Measurements from ENCODE around the gene SLC1A2. TPM values are rescaled to one million over a fixed set of nuclear protein-coding genes. Genes with fewer than 3 reads are reported as not detected.

SLC1A2 gene
- total and polyA plus RNA-seq, 2 donors (not counting 1 experiment from before 2014, with no cell fraction given): 1.2 to 7.6 TPM

DNA sequence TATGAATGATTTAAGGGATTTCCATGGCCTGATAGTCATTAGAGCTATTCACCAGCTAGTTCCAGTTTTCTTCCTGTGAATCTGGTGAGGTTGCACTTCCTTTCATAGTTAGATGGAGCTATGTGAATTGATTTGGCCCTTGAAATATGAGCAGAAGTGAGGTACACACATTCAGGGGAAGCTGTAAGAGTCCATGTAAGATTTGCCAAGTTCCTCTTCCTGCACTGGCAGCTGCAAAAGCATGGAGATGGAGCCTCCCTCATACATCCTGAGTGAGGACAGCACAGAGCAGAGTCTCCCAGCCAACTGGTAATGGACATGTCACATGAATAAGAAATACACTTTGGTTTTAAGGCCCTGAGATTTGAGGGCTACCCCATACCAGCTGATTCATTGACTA is 168.7 kb downstream of the SLC1A2 start:
- no peak for TF ChIP-seq CTCF (conservative IDR thresholded peaks at IDR 0.05 in 1 of 2, IDR thresholded peaks at IDR 0.05 in 1 of 2; ENCODE audit: low read depth in 1 of 2, low read length in 2 of 2)
- TF ChIP-seq EZH2 (IDR thresholded peaks at IDR 0.05; ENCODE audit: low read length, missing control alignments): no peak
- Histone ChIP-seq H3K4me2 (ENCODE audit: extremely low read depth, insufficient read depth, low read length) (no peak overlapping the region), H3K9ac (ENCODE audit: insufficient read depth, low read length) (no peak overlapping the region), H3K79me2 (ENCODE audit: control insufficient read depth, insufficient read depth, low read length) (no peaks in the 10 kb centered on the region), H3K4me1 (ENCODE audit: control insufficient read depth, extremely low read depth, insufficient read depth, low read length) (peaks cover 4% of the 10 kb centered on the region), H3K4me3 (replicated peaks in 1 of 4; ENCODE audit: control extremely low read depth in 1 of 4, insufficient read depth in 1 of 4, low read depth in 3 of 4, low read length in 4 of 4) (no peak overlapping the region), H3K27me3 (ENCODE audit: control insufficient read depth, insufficient read depth, low read length) (no peaks in the 10 kb centered on the region), H2AFZ (ENCODE audit: low read length) (no peak overlapping the region), H3K27ac (ENCODE audit: insufficient read depth, low read length) (no peak overlapping the region), H3K9me3 (ENCODE audit: control insufficient read depth, insufficient read depth, low read depth, low read length) (no peaks in the 10 kb centered on the region), H4K20me1 (ENCODE audit: control insufficient read depth, extremely low read depth, insufficient read depth, low read length) (no peaks in the 10 kb centered on the region), H3K36me3 (ENCODE audit: control insufficient read depth, insufficient read depth, low read length) (no peaks in the 10 kb centered on the region)
- DNase-seq (ENCODE audit: low read depth in 2 of 2): no peak

GRCh38 chr11:35250192-35250591 is 169.2 kb downstream of the SLC1A2 start:
- no peak overlapping the region for H3K4me2 ChIP-seq (ENCODE audit: extremely low read depth, insufficient read depth, low read length)
- TF ChIP-seq CTCF (conservative IDR thresholded peaks at IDR 0.05 in 1 of 2, IDR thresholded peaks at IDR 0.05 in 1 of 2; ENCODE audit: low read depth in 1 of 2, low read length in 2 of 2) (no peak), EZH2 (IDR thresholded peaks at IDR 0.05; ENCODE audit: low read length, missing control alignments) (no peak)
- no peaks in the 10 kb centered on the region for H3K36me3 ChIP-seq (ENCODE audit: control insufficient read depth, insufficient read depth, low read length)
- H2AFZ ChIP-seq (ENCODE audit: low read length): no peak overlapping the region
- DNase-seq (ENCODE audit: low read depth in 2 of 2): no peak
- no peak overlapping the region for H3K27ac ChIP-seq (ENCODE audit: insufficient read depth, low read length)
- H3K27me3 ChIP-seq (ENCODE audit: control insufficient read depth, insufficient read depth, low read length): no peaks in the 10 kb centered on the region
- no peaks in the 10 kb centered on the region for H3K9me3 ChIP-seq (ENCODE audit: control insufficient read depth, insufficient read depth, low read depth, low read length)
- H3K4me1 ChIP-seq (ENCODE audit: control insufficient read depth, extremely low read depth, insufficient read depth, low read length): peaks cover 4% of the 10 kb centered on the region
- H3K4me3 ChIP-seq (replicated peaks in 1 of 4; ENCODE audit: control extremely low read depth in 1 of 4, insufficient read depth in 1 of 4, low read depth in 3 of 4, low read length in 4 of 4): no peak overlapping the region
- no peaks in the 10 kb centered on the region for H3K79me2 ChIP-seq (ENCODE audit: control insufficient read depth, insufficient read depth, low read length)
- no peak overlapping the region for H3K9ac ChIP-seq (ENCODE audit: insufficient read depth, low read length)
- H4K20me1 ChIP-seq (ENCODE audit: control insufficient read depth, extremely low read depth, insufficient read depth, low read length): no peaks in the 10 kb centered on the region

GRCh38 chr11:35248558-35249323 is 170.6 kb downstream of the SLC1A2 start:
- no peak overlapping the region for H3K4me3 ChIP-seq (replicated peaks in 1 of 4; ENCODE audit: control extremely low read depth in 1 of 4, insufficient read depth in 1 of 4, low read depth in 3 of 4, low read length in 4 of 4)
- H3K79me2 ChIP-seq (ENCODE audit: control insufficient read depth, insufficient read depth, low read length): no peaks in the 10 kb centered on the region
- no peaks in the 10 kb centered on the region for H3K36me3 ChIP-seq (ENCODE audit: control insufficient read depth, insufficient read depth, low read length)
- H4K20me1 ChIP-seq (ENCODE audit: control insufficient read depth, extremely low read depth, insufficient read depth, low read length): no peaks in the 10 kb centered on the region
- no peaks in the 10 kb centered on the region for H3K9me3 ChIP-seq (ENCODE audit: control insufficient read depth, insufficient read depth, low read depth, low read length)
- no peak for TF ChIP-seq CTCF (conservative IDR thresholded peaks at IDR 0.05 in 1 of 2, IDR thresholded peaks at IDR 0.05 in 1 of 2; ENCODE audit: low read depth in 1 of 2, low read length in 2 of 2)
- no peak overlapping the region for H3K9ac ChIP-seq (ENCODE audit: insufficient read depth, low read length)
- no peak overlapping the region for H3K27ac ChIP-seq (ENCODE audit: insufficient read depth, low read length)
- no peak for DNase-seq (ENCODE audit: low read depth in 2 of 2)
- no peak overlapping the region for H3K4me2 ChIP-seq (ENCODE audit: extremely low read depth, insufficient read depth, low read length)
- H3K27me3 ChIP-seq (ENCODE audit: control insufficient read depth, insufficient read depth, low read length): no peaks in the 10 kb centered on the region
- H3K4me1 ChIP-seq (ENCODE audit: control insufficient read depth, extremely low read depth, insufficient read depth, low read length): peaks cover 3% of the 10 kb centered on the region
- no peak overlapping the region for H2AFZ ChIP-seq (ENCODE audit: low read length)
